Amniotic stem cell (primary cell): ENCODE measurements around the gene FAM117A.
"Not testable (repeated sequence)": the region's sequence is repeated elsewhere in the genome, so short reads cannot be mapped to it uniquely, and the experiment has no call there.

Source experiments
- DNase-seq: peaks from one replicate; lab custom pipeline; 2025; lab: John Stamatoyannopoulos, UW

Gene FAM117A

GRCh38 chr17:49762151-49762941 lies 1.6 kb downstream of the FAM117A start:
- DNase-seq, result no peak

- no peak for DNase-seq
These were observed 2.9 kb downstream of the FAM117A start for GRCh38 chr17:49760932-49761558.

- DNase-seq, result no peak
These were observed 3.6 kb downstream of the FAM117A start for GRCh38 chr17:49760296-49760695.

DNA sequence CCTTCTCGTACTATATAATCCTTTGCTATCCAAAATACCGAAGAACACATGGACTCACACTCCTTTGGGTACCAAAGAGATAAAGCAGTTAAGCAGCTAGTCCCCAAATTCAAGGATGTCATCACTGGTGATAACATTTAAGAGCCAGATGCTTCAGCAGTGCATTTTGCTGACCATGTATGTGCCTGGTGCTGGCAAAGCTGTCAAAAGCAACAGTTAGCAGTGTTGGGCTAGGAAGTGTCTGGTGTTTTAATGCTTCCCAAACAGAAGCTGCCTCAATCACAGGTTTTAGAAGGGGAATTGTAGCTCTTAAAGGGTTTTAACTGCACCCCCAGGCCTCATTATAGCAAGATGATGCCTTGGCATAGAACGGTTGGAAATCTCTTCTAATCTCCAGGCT lies 4.7 kb downstream of the FAM117A start:
- no peak for DNase-seq

GRCh38 chr17:49758464-49759010 lies 5.4 kb downstream of the FAM117A start:
- not testable (repeated sequence) for DNase-seq

DNA sequence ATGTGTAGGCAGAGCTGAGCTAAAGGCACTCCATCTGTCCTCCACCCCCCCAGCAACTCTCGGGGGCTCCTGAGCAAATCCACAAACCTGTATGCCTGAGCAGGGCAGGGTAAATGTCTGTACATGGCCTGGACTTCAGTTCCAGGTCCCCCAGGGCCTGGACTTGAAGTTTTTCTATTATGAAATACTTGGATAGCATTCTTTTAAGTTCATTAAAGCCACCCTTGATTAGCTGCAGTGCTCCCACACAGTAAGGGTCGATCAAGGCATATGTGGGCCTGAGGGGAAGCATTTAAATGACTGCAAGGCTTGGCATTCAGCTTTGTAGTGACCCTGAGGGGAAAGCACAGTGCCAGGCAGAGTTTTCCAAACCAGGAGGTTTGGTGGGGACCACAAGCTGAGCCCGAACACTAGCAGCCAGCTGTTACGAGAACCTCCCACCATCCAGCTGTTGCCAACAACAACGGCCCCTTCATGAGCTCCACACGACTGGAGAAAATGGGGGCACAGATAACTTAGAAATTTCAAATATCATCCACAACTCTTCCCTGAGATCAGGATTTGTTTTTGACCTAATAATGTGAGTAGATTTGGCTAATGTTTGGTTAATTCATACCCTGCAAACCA lies 6.7 kb downstream of the FAM117A start:
- no peak for DNase-seq

GRCh38 chr17:49756323-49757150 lies 7.4 kb downstream of the FAM117A start:
- DNase-seq, result no peak

DNA sequence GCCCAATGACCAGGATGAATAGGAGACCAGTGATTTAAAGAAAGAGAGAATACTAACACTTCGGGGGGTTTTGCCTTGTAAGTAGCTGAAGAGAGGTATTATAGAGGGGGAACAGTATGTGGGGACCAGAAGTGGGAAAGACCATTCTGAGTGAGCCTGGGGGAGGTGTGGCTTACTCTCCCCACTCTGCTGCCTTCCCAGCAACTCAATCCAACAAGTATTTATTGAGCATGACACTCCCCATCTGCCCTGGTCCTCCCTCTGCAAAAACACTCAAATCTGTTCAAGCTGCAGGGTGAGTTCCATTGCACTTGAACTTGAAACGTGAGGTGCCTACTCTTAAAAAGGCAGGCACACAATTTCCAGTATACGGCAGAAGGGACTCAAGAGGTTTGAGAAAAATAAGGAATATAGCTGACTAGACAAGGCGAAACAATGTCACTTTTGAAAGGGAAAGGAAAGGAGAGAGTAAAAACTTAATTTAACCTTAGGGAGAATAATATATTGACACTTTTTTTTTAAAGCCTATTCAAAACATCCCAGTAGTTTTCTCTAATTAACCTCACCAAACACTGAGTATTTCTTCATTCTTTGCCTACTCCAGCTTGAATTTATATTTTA lies 8.2 kb downstream of the FAM117A start:
- no peak for DNase-seq

GRCh38 chr17:49753959-49754391 lies 10.0 kb downstream of the FAM117A start:
- no peak for DNase-seq

- no peak for DNase-seq
These were observed 11.4 kb downstream of the FAM117A start for GRCh38 chr17:49752508-49752907.

GRCh38 chr17:49749730-49750129 lies 14.2 kb downstream of the FAM117A start:
- no peak for DNase-seq

- DNase-seq, result no peak
These were observed 15.1 kb downstream of the FAM117A start for GRCh38 chr17:49748791-49749190.

DNA sequence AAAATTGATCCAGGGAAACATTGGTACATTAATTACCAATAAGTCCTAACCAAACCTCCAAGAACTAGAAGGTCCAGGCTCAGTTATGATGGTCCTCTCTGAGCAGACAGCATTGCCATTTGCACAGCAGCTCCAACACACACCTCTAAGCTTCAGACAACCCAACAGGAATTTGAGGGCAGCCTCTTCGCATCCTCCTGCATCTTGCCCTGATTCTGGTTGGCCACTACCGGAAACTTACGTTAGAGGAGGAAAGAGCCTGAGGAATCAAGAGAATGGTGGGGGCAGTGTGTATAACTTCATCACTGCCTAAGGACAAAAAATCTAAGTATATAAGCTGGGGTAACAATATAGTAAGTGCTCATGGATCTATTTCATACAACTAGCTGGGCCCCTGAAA lies 15.7 kb downstream of the FAM117A start:
- no peak for DNase-seq

GRCh38 chr17:49747632-49748031 lies 16.3 kb downstream of the FAM117A start:
- DNase-seq, result no peak

GRCh38 chr17:49746791-49747490 lies 17.0 kb downstream of the FAM117A start:
- no peak for DNase-seq

DNA sequence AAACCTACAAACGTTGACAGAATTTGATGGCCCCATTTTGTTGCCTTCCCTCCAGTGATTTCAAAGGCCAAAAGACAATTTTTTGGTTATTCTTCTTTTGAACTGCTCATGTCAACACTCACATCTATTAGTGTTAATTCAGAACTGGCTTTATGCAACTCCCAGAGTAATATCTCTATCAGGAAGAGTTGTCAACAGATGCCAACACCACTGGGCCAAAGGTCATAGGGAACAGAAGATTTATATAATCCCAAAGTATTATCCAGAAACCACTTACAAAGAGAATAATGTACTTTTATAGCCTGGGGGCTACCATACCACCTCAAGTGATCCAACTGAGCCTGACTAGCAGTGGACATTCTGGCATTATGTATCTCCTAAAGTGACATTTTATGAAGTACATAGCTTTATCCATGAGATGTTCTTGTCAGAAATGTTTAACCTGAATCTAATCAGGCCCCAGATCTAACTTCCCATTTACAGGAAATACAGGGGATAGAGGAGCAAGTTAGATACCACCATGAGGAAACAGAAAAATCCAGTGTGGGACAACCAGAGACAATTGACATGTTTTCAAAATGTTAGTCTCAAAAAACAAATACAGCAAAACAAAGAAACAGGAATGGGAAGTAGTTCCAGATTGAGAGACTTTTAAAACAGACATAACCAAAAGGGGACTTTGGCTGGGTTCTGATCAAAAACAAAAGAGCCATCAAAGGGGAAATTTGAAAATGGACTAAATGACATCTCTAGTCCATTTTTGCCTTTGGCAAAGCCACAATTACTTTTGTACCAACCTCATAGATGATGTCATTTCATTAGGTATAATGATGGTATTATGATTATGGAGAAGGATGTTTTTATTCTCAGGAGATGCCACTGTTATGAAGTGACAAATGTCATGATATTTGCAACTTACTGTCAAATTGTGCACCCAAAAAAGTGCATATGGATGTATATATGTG lies 18.5 kb downstream of the FAM117A start:
- no peak for DNase-seq

GRCh38 chr17:49742166-49742638 lies 21.7 kb downstream of the FAM117A start:
- no peak for DNase-seq

GRCh38 chr17:49741692-49742076 lies 22.2 kb downstream of the FAM117A start:
- no peak for DNase-seq

GRCh38 chr17:49741009-49741691 lies 22.8 kb downstream of the FAM117A start:
- DNase-seq, result no peak
